OCI-LY1 (cell line): ENCODE data around the gene GLI3.

Experiments
- H2AFZ ChIP-seq: fragments of 200-600 bp; sonication (generic), shearing (Covaris generic); 2 replicates; pipeline ENCODE4 v1.6.0; 2014; ENCODE audit warnings: antibody characterized with exemption, mild to moderate bottlenecking, low read length
- H3F3A ChIP-seq: fragments of 200-600 bp; sonication (generic), shearing (Covaris generic); 2 replicates; pipeline ENCODE4 v1.6.0; 2014; ENCODE audit warnings: mild to moderate bottlenecking, antibody characterized with exemption, low read length, moderate library complexity; ENCODE audit not compliant: insufficient read depth
- H3K27ac ChIP-seq: fragments of 200-600 bp; sonication (generic); 2 replicates; pipeline ENCODE4 v1.5.1; 2014; ENCODE audit warnings: low read length, mixed run types, mild to moderate bottlenecking, low read depth; ENCODE audit not compliant: poor library complexity, severe bottlenecking
- H3K27me3 ChIP-seq: fragments of 200-600 bp; sonication (generic); 2 replicates; pipeline ENCODE4 v1.6.0; 2014; ENCODE audit warnings: antibody characterized with exemption, mild to moderate bottlenecking, low read length, moderate library complexity; ENCODE audit not compliant: insufficient read depth
- H3K36me3 ChIP-seq: fragments of 200-600 bp; sonication (generic); 2 replicates; pipeline ENCODE4 v1.6.1; 2014; ENCODE audit warnings: mild to moderate bottlenecking, antibody characterized with exemption, low read length, moderate library complexity, mixed read lengths; ENCODE audit not compliant: insufficient read depth
- H3K4me1 ChIP-seq: fragments of 200-600 bp; sonication (generic); 2 replicates; pipeline ENCODE4 v1.5.1; 2014; ENCODE audit warnings: mild to moderate bottlenecking, low read length, moderate library complexity; ENCODE audit not compliant: insufficient read depth, severe bottlenecking
- H3K4me2 ChIP-seq: fragments of 200-600 bp; sonication (generic), shearing (Covaris generic); 2 replicates; pipeline ENCODE4 v1.6.1; 2014; ENCODE audit warnings: low read length
- H3K4me3 ChIP-seq: fragments of 200-600 bp; sonication (generic); 2 replicates; pipeline ENCODE4 v1.5.1; 2014; ENCODE audit warnings: low read length, low read depth, mild to moderate bottlenecking, mixed read lengths; ENCODE audit not compliant: poor library complexity, severe bottlenecking
- H3K79me2 ChIP-seq: fragments of 200-600 bp; shearing (Covaris generic); 2 replicates; pipeline ENCODE4 v1.6.1; 2016; ENCODE audit warnings: mixed run types, low read length, mixed read lengths; ENCODE audit not compliant: insufficient read depth
- H3K9ac ChIP-seq: fragments of 200-600 bp; sonication (generic), shearing (Covaris generic); 2 replicates; pipeline ENCODE4 v1.6.1; 2014; ENCODE audit warnings: mild to moderate bottlenecking, low read length, mixed read lengths
- H3K9me2 ChIP-seq: fragments of 200-600 bp; sonication (generic), shearing (Covaris generic); 2 replicates; pipeline ENCODE4 v1.6.1; 2014; ENCODE audit warnings: low read depth, mild to moderate bottlenecking, low read length, mixed read lengths
- H3K9me3 ChIP-seq: fragments of 200-600 bp; shearing (Covaris generic); 2 replicates; pipeline ENCODE4 v1.6.1; 2014; ENCODE audit warnings: low read length, mixed read lengths
- H4K20me1 ChIP-seq: fragments of 200-600 bp; sonication (generic), shearing (Covaris generic); 2 replicates; pipeline ENCODE4 v1.6.0; 2016; ENCODE audit warnings: mild to moderate bottlenecking, low read length; ENCODE audit not compliant: insufficient read depth
- EZH2 ChIP-seq: fragments of 200-600 bp; sonication (generic), shearing (Covaris generic); IDR thresholded peaks from 2 replicates; pipeline ENCODE4 v1.8.0; 2017; ENCODE audit warnings: borderline replicate concordance, mixed run types, mild to moderate bottlenecking, antibody characterized with exemption, low read length, moderate library complexity, mixed read lengths
- TF ChIP-seq, protein P1 (sequence below): fragments of 200-600 bp; sonication (generic), shearing (Covaris generic); IDR thresholded peaks from 2 replicates; pipeline ENCODE4 v1.5.1; 2017; ENCODE audit warnings: mild to moderate bottlenecking, antibody characterized with exemption, low read length, moderate library complexity, mixed read lengths

Gene GLI3

GRCh38 chr7:42010751-42011150 lies 226.3 kb downstream of the GLI3 start:
- H3F3A ChIP-seq: no peaks in the 10 kb centered on the region
- no peak overlapping the region for H3K27ac ChIP-seq

GRCh38 chr7:42006801-42007513 lies 230.1 kb downstream of the GLI3 start:
- no peaks in the 10 kb centered on the region for H3K79me2 ChIP-seq
- H3K9me2 ChIP-seq: no peaks in the 10 kb centered on the region
- H3K9ac ChIP-seq: no peak overlapping the region
- H4K20me1 ChIP-seq: no peaks in the 10 kb centered on the region
- no peaks in the 10 kb centered on the region for H3K9me3 ChIP-seq
- no peak overlapping the region for H2AFZ ChIP-seq
- no peak overlapping the region for H3K27ac ChIP-seq
- no peaks in the 10 kb centered on the region for H3F3A ChIP-seq
- no peaks in the 10 kb centered on the region for H3K4me1 ChIP-seq
- no peaks in the 10 kb centered on the region for H3K36me3 ChIP-seq
- H3K27me3 ChIP-seq: no peaks in the 10 kb centered on the region
- no peak overlapping the region for H3K4me2 ChIP-seq
- no peak overlapping the region for H3K4me3 ChIP-seq
- TF ChIP-seq, protein P1, sequence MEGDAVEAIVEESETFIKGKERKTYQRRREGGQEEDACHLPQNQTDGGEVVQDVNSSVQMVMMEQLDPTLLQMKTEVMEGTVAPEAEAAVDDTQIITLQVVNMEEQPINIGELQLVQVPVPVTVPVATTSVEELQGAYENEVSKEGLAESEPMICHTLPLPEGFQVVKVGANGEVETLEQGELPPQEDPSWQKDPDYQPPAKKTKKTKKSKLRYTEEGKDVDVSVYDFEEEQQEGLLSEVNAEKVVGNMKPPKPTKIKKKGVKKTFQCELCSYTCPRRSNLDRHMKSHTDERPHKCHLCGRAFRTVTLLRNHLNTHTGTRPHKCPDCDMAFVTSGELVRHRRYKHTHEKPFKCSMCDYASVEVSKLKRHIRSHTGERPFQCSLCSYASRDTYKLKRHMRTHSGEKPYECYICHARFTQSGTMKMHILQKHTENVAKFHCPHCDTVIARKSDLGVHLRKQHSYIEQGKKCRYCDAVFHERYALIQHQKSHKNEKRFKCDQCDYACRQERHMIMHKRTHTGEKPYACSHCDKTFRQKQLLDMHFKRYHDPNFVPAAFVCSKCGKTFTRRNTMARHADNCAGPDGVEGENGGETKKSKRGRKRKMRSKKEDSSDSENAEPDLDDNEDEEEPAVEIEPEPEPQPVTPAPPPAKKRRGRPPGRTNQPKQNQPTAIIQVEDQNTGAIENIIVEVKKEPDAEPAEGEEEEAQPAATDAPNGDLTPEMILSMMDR: no peak
- no peak for TF ChIP-seq EZH2

More at GRCh38 chr7:42010751-42011150, 226.3 kb downstream of the GLI3 start:
- Histone ChIP-seq H3K9me3 (0 out of 2 replicates have a peak, but pooled peaks cover 2% of the 10 kb centered on the region), H3K36me3 (no peaks in the 10 kb centered on the region), H3K4me2 (no peak overlapping the region), H3K4me3 (no peak overlapping the region), H3K79me2 (no peaks in the 10 kb centered on the region), H3K27me3 (no peaks in the 10 kb centered on the region), H3K9me2 (no peaks in the 10 kb centered on the region), H3K9ac (no peak overlapping the region), H2AFZ (no peak overlapping the region), H3K4me1 (no peaks in the 10 kb centered on the region), H4K20me1 (no peaks in the 10 kb centered on the region)
- TF ChIP-seq, protein P1: no peak
- no peak for TF ChIP-seq EZH2

DNA sequence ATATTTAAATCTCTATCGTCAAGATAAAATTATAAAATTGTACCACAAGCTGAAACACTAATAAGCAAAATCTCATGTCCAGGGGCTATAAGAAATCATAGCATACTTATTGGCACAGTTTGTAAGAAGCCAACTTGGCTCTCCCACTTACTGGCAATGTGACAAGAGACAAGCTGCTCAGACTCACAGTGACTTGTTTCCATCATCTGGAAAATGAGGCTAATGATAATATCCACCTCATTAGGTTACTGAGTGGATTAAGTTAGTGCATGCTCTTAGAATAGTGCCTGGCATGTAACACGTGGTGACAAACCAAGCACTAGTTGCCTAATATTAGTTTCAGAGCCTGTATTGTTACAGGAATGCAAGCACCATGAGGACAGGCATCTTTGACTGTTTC lies 234.4 kb downstream of the GLI3 start:
- Histone ChIP-seq H3F3A (no peaks in the 10 kb centered on the region), H3K9me2 (no peaks in the 10 kb centered on the region), H3K4me3 (no peak overlapping the region), H3K4me1 (no peaks in the 10 kb centered on the region), H3K9me3 (no peaks in the 10 kb centered on the region), H3K27me3 (no peaks in the 10 kb centered on the region), H3K4me2 (no peak overlapping the region), H3K9ac (no peak overlapping the region), H3K79me2 (no peaks in the 10 kb centered on the region), H2AFZ (no peak overlapping the region), H3K27ac (no peak overlapping the region), H3K36me3 (no peaks in the 10 kb centered on the region), H4K20me1 (no peaks in the 10 kb centered on the region)
- no peak for TF ChIP-seq EZH2
